ENCODE results near the gene EFNA5. TPM values are rescaled to one million over a fixed set of nuclear protein-coding genes. Genes with fewer than 3 reads are reported as not detected.

The EFNA5 gene
- total RNA-seq, 1 experiment from 2014 or later = 0.22 TPM

DNA sequence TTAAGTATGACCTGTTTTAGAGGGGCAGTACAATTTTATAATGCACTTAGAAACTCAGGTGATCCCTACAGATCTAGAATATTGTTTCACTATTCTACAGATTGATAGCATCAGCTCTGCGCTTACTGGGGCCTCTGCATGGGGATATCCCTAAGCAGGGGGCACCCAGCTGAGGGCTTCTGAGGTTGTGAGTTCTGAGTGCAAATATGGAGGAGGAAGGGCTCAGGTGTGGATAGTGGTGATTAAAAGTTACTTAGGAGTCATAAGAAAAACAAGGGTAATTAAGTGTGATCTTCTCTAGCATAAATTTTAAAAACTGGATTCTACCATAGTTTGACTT is 274.4 kb downstream of the EFNA5 start:
- H3K9me3 ChIP-seq (ENCODE audit: control insufficient read depth in 1 of 2, insufficient read depth in 1 of 2, low read depth in 1 of 2, low read length in 2 of 2) = no peaks in the 10 kb centered on the region
- H3K79me2 ChIP-seq (ENCODE audit: insufficient read depth, low read length) = no peaks in the 10 kb centered on the region
- H3K9me2 ChIP-seq (ENCODE audit: insufficient read depth) = no peaks in the 10 kb centered on the region; the same call in 1 of the 2 replicates
- ChIA-PET POLR2A (no interaction called here), CTCF (no interaction called here), RAD21 (ENCODE audit: low non-redundant PET in 1 of 2, low total read pairs in 2 of 2, uncharacterized antibody in 2 of 2, unreplicated experiment in 2 of 2) (no interaction called here)
- no peak overlapping the region for H3K27ac ChIP-seq (ENCODE audit: low read depth, low read length)
- no peak overlapping the region for H3K4me3 ChIP-seq (replicated peaks in 1 of 2; ENCODE audit: low read depth in 1 of 2, low read length in 2 of 2)
- H2AFZ ChIP-seq (ENCODE audit: low read depth, low read length, poor library complexity, severe bottlenecking) = no peak overlapping the region
- no peak overlapping the region for H3K9ac ChIP-seq (ENCODE audit: low read length)
- no peak for ATAC-seq
- intact Hi-C loops (cut with micrococcal nuclease) = no loop called here
- no peaks in the 10 kb centered on the region for H3K27me3 ChIP-seq (ENCODE audit: insufficient read depth, low read length)
- H3K4me2 ChIP-seq (ENCODE audit: low read length) = no peak overlapping the region
- H3K4me1 ChIP-seq (ENCODE audit: control insufficient read depth in 1 of 2, insufficient read depth in 2 of 2, low read length in 2 of 2) = no peaks in the 10 kb centered on the region
- no TSS peak for BruUV-seq (replicated peaks)
- no peaks in the 10 kb centered on the region for H4K20me1 ChIP-seq (ENCODE audit: insufficient read depth)
- no peak for DNase-seq (ENCODE audit: low read depth, low spot score)
- no peak for TF ChIP-seq YY1 (IDR thresholded peaks at IDR 0.05; ENCODE audit: extremely low read depth, insufficient replicate concordance, low read depth, low read length)
- TF ChIP-seq POLR2AphosphoS5 (IDR thresholded peaks at IDR 0.05; ENCODE audit: low read depth, low read length) = no peak
- TF ChIP-seq FOSL1 (IDR thresholded peaks at IDR 0.05; ENCODE audit: low read depth) = no peak
- TF ChIP-seq CBX3 (IDR thresholded peaks at IDR 0.05; ENCODE audit: low read depth) = no peak
- TF ChIP-seq CTCF (IDR thresholded peaks at IDR 0.05 in 2 of 3, conservative IDR thresholded peaks at IDR 0.05 in 1 of 3; ENCODE audit: borderline replicate concordance in 1 of 3, insufficient read depth in 1 of 3, low read depth in 2 of 3, low read length in 2 of 3) = no peak
- TF ChIP-seq ATF3 (IDR thresholded peaks at IDR 0.05) = no peak
- no peak for TF ChIP-seq JUND (IDR thresholded peaks at IDR 0.05)
- TF ChIP-seq, protein P1, sequence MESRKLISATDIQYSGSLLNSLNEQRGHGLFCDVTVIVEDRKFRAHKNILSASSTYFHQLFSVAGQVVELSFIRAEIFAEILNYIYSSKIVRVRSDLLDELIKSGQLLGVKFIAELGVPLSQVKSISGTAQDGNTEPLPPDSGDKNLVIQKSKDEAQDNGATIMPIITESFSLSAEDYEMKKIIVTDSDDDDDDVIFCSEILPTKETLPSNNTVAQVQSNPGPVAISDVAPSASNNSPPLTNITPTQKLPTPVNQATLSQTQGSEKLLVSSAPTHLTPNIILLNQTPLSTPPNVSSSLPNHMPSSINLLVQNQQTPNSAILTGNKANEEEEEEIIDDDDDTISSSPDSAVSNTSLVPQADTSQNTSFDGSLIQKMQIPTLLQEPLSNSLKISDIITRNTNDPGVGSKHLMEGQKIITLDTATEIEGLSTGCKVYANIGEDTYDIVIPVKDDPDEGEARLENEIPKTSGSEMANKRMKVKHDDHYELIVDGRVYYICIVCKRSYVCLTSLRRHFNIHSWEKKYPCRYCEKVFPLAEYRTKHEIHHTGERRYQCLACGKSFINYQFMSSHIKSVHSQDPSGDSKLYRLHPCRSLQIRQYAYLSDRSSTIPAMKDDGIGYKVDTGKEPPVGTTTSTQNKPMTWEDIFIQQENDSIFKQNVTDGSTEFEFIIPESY (IDR thresholded peaks at IDR 0.05; ENCODE audit: extremely low read depth, insufficient replicate concordance, low read length) = no peak
- no peak for TF ChIP-seq POLR2A (IDR thresholded peaks at IDR 0.05; ENCODE audit: borderline replicate concordance, extremely low read depth, insufficient read depth, insufficient read length)
- no peak for TF ChIP-seq SRF (IDR thresholded peaks at IDR 0.05; ENCODE audit: low read depth)
- TF ChIP-seq ZFX (IDR thresholded peaks at IDR 0.05) = no peak
- no peak for TF ChIP-seq EZH2phosphoT487 (IDR thresholded peaks at IDR 0.05; ENCODE audit: borderline replicate concordance)
- TF ChIP-seq ELF1 (IDR thresholded peaks at IDR 0.05; ENCODE audit: borderline replicate concordance, low read depth) = no peak
- TF ChIP-seq EGR1 (IDR thresholded peaks at IDR 0.05; ENCODE audit: low read depth) = no peak
- no peak for TF ChIP-seq TCF7L2 (IDR thresholded peaks at IDR 0.05; ENCODE audit: borderline replicate concordance, extremely low read depth, insufficient read depth, insufficient read length)
- no peak for TF ChIP-seq ZNF274 (IDR thresholded peaks at IDR 0.05; ENCODE audit: low read depth, low read length)
- H3K36me3 ChIP-seq (ENCODE audit: control insufficient read depth in 1 of 2, insufficient read depth in 2 of 2, low read length in 2 of 2) = no peaks in the 10 kb centered on the region
